ENCODE measurements around the gene HMGCL. TPM values are rescaled to one million over a fixed set of nuclear protein-coding genes. Genes with fewer than 3 reads are reported as not detected.

The HMGCL gene
- total RNA-seq (ENCODE audit: low replicate concordance): 28.4 and 38.1 TPM in 2 replicates

DNA sequence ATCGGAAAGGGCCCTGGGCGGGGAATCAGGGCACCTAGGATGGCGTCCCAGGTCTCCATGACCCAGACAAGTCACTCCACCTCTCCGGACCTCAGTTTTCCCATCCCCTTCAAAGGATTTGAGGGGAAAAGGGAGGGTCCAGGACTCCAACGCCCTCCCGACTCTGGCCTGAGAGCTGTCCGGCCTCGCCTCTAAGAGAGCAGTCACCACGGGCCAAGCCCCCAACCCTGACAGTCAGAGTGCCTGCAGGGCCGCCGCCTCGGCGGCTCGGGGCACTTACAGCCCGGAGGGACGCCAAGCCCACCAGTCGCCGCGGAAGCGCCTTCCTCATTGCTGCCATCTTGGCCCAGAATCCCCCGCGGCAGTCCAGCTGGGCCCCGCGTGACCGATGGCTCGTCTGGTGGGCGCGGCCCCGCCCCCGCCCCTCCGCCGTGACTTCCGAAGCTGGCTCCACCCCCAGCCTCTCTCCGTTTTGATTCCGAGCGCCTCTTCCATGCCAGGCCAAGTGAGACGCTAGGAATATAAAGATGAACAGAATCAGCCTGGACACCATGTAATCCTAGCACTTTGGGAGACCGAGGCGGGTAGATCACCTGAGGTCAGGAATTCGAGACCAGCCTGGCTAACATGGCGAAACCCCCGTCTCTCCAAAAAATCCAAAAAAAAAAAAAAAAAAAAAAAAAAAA is at the start of gene HMGCL:
Gene HMGCL, minus strand, starts transcription at position 354 of the 686 bp plus-strand sequence. Its CDS starts 14 bp downstream, at position 340.
- peak; percentile 87 for DNase-seq (ENCODE audit: low read depth)
- TF ChIP-seq, protein P1, sequence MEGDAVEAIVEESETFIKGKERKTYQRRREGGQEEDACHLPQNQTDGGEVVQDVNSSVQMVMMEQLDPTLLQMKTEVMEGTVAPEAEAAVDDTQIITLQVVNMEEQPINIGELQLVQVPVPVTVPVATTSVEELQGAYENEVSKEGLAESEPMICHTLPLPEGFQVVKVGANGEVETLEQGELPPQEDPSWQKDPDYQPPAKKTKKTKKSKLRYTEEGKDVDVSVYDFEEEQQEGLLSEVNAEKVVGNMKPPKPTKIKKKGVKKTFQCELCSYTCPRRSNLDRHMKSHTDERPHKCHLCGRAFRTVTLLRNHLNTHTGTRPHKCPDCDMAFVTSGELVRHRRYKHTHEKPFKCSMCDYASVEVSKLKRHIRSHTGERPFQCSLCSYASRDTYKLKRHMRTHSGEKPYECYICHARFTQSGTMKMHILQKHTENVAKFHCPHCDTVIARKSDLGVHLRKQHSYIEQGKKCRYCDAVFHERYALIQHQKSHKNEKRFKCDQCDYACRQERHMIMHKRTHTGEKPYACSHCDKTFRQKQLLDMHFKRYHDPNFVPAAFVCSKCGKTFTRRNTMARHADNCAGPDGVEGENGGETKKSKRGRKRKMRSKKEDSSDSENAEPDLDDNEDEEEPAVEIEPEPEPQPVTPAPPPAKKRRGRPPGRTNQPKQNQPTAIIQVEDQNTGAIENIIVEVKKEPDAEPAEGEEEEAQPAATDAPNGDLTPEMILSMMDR (IDR thresholded peaks at IDR 0.05; ENCODE audit: insufficient read depth, low read length): no peak
- peak within 1 kb of the TSS; percentile 77 for H3K4me3 ChIP-seq (ENCODE audit: low read depth, low read length)

DNA sequence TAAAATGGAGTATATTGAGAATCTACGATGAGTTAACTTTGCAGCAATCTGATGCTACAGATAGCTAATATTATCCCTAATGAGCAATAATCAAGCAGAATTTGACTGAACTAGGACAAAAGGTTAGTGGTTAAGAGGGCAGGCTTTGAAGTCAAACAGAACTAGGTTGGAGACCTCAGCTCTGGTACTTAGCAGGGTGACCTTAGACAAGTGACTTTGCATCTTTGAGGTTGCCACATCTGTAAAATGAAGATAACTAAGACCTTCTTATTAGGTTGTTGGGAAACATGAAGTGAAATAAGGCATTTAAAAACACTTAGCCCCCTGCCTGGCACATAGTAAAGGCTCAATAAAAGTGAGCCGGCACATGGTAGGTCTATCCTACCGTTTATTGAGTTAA is 47.2 kb upstream of the HMGCL start:
- DNase-seq (ENCODE audit: low read depth): no peak
- TF ChIP-seq, protein P1 (IDR thresholded peaks at IDR 0.05; ENCODE audit: insufficient read depth, low read length): no peak
- no peak overlapping the region for H3K4me3 ChIP-seq (ENCODE audit: low read depth, low read length)

DNA sequence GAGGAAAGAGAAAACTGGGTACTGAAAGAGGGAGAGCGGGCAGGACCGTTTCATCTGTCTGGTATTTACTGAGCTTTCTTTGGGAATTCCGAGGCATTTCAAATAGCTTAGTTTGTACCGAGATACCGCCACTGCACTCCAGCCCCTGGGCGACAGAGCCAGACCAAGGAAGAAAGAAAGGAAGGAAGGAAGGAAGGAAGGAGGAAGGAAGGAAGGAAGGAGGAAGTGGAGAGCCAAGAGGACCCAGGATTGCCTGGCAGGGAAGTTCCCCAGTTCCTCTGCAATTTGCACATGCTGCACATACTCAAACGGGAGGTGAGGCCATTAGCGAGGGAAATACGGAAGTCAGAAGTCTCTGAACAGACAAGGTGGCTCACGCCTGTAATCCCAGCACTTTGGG is 43.8 kb upstream of the HMGCL start:
- no peak for DNase-seq (ENCODE audit: low read depth)
- H3K4me3 ChIP-seq (ENCODE audit: low read depth, low read length): peak overlapping the region; percentile 71
- TF ChIP-seq, protein P1 (IDR thresholded peaks at IDR 0.05; ENCODE audit: insufficient read depth, low read length): no peak

DNA sequence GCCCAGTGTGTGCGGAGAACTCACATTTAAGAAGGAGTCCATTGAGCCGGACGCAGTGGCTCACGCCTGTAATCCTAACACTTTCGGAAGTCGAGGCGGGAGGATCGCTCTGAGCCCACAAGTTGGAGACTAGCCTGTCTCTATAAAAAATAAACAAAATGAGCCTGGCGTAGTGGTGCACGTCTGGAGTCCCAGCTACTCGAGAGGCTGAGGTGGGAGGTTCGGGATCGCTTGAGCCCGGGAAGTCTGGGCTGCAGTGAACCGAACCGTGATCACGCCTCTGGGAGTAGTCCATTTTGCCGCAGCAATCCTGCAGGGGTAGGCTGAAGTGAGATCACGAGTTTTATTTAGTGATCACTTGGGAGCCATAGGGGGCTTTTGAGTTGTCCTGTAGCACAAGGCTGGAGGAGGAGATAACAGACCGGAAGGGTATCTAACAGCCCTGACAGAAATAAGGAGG is 43.4 kb upstream of the HMGCL start:
- TF ChIP-seq, protein P1 (IDR thresholded peaks at IDR 0.05; ENCODE audit: insufficient read depth, low read length): no peak
- DNase-seq (ENCODE audit: low read depth): no peak
- peak overlapping the region; percentile 71 for H3K4me3 ChIP-seq (ENCODE audit: low read depth, low read length)

DNA sequence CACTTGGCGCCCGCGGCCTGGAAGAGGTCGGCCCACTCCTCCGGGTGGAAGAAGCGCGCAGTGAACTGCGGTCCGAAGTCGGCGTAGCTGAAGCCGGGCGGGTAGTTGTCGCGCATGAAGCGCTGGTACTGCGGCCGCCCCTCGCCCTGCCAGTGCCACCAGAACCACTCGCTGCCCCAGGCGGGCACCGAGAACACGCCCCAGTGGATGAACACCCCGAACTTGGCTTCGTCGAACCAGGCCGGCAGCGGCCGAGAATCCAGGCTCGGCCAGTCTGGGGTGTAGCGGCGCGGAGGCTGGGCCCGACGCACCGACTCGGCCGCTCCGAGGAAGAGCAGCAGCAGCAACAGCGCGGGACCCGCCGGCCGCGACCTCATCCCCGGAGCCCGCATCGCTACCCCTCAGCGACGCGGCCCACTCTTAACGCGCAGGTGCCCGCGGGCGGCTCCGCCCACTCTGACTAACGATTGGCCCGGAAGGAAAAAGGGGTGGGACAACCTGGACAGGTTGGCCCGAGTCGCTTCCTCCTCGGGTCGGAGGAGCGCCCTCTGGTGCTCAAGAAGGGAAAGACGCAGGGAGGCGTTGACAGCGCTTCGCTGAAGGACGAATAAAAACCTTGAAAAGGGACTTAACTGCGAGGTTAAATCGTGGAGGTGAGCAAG is 42.8 kb upstream of the HMGCL start, which contains the start of gene FUCA1:
Gene FUCA1, minus strand, starts transcription at position 396 of the 662 bp plus-strand sequence. Its CDS starts 4 bp downstream, at position 392.
- TF ChIP-seq, protein P1 (IDR thresholded peaks at IDR 0.05; ENCODE audit: insufficient read depth, low read length): peak; percentile 95
- DNase-seq (ENCODE audit: low read depth): peak; percentile 81
- peak within 1 kb of the TSS; percentile 71 for H3K4me3 ChIP-seq (ENCODE audit: low read depth, low read length)

DNA sequence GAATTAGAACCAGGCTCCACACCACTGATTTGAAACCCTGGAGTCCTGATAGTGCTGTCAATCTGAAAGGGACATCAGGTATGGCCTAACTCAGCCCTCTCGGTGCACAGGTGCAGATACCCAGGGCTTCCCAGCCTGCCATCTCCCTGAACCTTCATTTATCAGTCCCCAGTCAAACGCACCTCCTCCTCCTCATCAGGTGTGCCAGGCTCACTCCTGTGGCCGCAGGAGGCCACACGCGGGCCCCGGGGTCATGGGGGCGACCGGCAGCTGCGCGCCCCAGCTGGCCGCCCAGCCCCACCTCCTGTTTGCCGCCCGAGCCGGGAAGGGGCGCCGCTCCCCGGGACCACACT is 42.3 kb upstream of the HMGCL start:
- TF ChIP-seq, protein P1 (IDR thresholded peaks at IDR 0.05; ENCODE audit: insufficient read depth, low read length): no peak
- peak overlapping the region; percentile 71 for H3K4me3 ChIP-seq (ENCODE audit: low read depth, low read length)
- DNase-seq (ENCODE audit: low read depth): no peak
